HG02759 (cell line): Measurements from ENCODE around the gene RHOH.

Source experiments
- ATAC-seq: cut with Tn5 transposase; IDR thresholded peaks from one replicate; pipeline ENCODE4 v1.9.1; 2021; ENCODE audit warnings: mild to moderate bottlenecking, moderate library complexity; ENCODE audit not compliant: unreplicated experiment

RHOH gene

GRCh38 chr4:40187386-40187906 lies 9.4 kb upstream of the RHOH start:
- no peak for ATAC-seq

- ATAC-seq, result no peak
These were observed 6.8 kb upstream of the RHOH start for GRCh38 chr4:40190019-40190418.

GRCh38 chr4:40190465-40190864 lies 6.4 kb upstream of the RHOH start:
- no peak for ATAC-seq

GRCh38 chr4:40190880-40191815 lies 5.7 kb upstream of the RHOH start:
- no peak for ATAC-seq

GRCh38 chr4:40192114-40193015 lies 4.5 kb upstream of the RHOH start:
- peak; percentile 45 for ATAC-seq

- peak; percentile 32 for ATAC-seq
These were observed 3.7 kb upstream of the RHOH start for GRCh38 chr4:40193016-40193571.

GRCh38 chr4:40193578-40193977 lies 3.3 kb upstream of the RHOH start:
- peak; percentile 1 for ATAC-seq

- ATAC-seq, result peak; percentile 18
These were observed 2.1 kb upstream of the RHOH start for GRCh38 chr4:40194602-40195161.

- no peak for ATAC-seq
These were observed 1.4 kb upstream of the RHOH start for GRCh38 chr4:40195182-40196177.

- ATAC-seq, result no peak
These were observed 559 bp upstream of the RHOH start for GRCh38 chr4:40196272-40196671.

- ATAC-seq, result no peak
These were observed 1.3 kb downstream of the RHOH start for GRCh38 chr4:40197879-40198689.

- ATAC-seq, result no peak
These were observed 2.4 kb downstream of the RHOH start for GRCh38 chr4:40199179-40199670.

- ATAC-seq, result peak; percentile 63
These were observed 3.4 kb downstream of the RHOH start for GRCh38 chr4:40199999-40200874.

- peak; percentile 19 for ATAC-seq
These were observed 4.3 kb downstream of the RHOH start for GRCh38 chr4:40200875-40201801.

- no peak for ATAC-seq
These were observed 5.1 kb downstream of the RHOH start for GRCh38 chr4:40201898-40202297.

- ATAC-seq, result no peak
These were observed 5.6 kb downstream of the RHOH start for GRCh38 chr4:40202474-40202873.
